ENCODE results near the gene HAPLN1. TPM values are rescaled to one million over a fixed set of nuclear protein-coding genes. Genes with fewer than 3 reads are reported as not detected.

The HAPLN1 gene
- total and polyA plus RNA-seq, 2 of the 8 experiments (the other 6 are each of a cell fraction or from before 2014, with no cell fraction given): 0.56 to 2.1 TPM

DNA sequence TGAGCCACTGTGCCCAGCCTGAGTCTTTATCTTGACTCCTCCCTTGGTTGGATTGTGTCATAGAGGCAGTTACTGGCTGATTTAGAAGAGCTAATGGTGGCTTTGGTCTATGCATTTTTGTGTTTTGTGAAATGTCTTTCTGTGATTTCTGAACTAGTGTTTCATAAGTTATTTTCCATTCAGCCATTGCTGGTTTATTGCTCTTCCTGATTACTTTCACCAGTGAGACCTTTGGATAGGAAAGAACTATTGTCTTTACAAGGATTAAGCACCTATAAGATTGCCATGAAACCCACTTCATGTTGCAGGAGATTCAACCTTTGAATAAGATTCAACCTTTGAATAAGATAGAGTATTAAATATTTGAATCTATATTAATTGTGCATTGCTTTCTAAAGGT, 8.7 kb upstream of the HAPLN1 start:
- FAIRE-seq: no peak
- Histone ChIP-seq H3K18ac (ENCODE audit: extremely low read depth, low read length) (no peak overlapping the region), H3K4me3 (ENCODE audit: extremely low read depth in 1 of 4, insufficient read depth in 2 of 4, low read depth in 3 of 4, low read length in 4 of 4) (no peak overlapping the region), H2BK20ac (ENCODE audit: low read length) (no peak overlapping the region), H3K23me2 (ENCODE audit: low read depth, low read length) (no peaks in the 10 kb centered on the region; the same call in 1 of the 2 replicates), H3K23ac (ENCODE audit: insufficient read length) (no peak overlapping the region), H3K79me2 (ENCODE audit: control insufficient read depth in 1 of 2, insufficient read depth in 2 of 2, low read length in 2 of 2) (no peaks in the 10 kb centered on the region), H3K27ac (ENCODE audit: low read depth, low read length) (no peak overlapping the region), H3K4ac (replicated peaks; ENCODE audit: insufficient read length, low read depth, low read length) (no peak overlapping the region), H2AK5ac (ENCODE audit: low read depth, low read length) (no peak overlapping the region), H3K9me3 (ENCODE audit: insufficient read depth in 2 of 2, low read depth in 1 of 2, low read length in 1 of 2) (no peaks in the 10 kb centered on the region; a peak in 1 of 4 replicates), H3K4me1 (replicated peaks in 1 of 4; ENCODE audit: control insufficient read depth in 3 of 4, insufficient read depth in 4 of 4, low read length in 3 of 4) (peaks cover 0 to 4% (median 1%) of the 10 kb centered on the region in 4 experiments; a peak in 1 of 7 replicates), H2BK5ac (ENCODE audit: low read depth, low read length) (no peak overlapping the region), H3K9ac (replicated peaks in 1 of 4; ENCODE audit: extremely low read depth in 1 of 4, low read depth in 3 of 4, low read length in 3 of 4) (no peak overlapping the region), H2AFZ (ENCODE audit: low read length) (no peak overlapping the region; the same call in 1 of the 2 replicates), H3K79me1 (ENCODE audit: low read depth, low read length) (no peaks in the 10 kb centered on the region), H4K20me1 (replicated peaks in 1 of 2; ENCODE audit: control insufficient read depth in 1 of 2, insufficient read depth in 2 of 2, low read length in 2 of 2) (no peaks in the 10 kb centered on the region), H3K14ac (ENCODE audit: insufficient read length) (no peak overlapping the region), H3K36me3 (ENCODE audit: control insufficient read depth in 2 of 4, insufficient read depth in 4 of 4, low read length in 3 of 4) (no peaks in the 10 kb centered on the region), H4K5ac (ENCODE audit: insufficient read length, low read depth, low read length) (no peak overlapping the region), H2BK15ac (ENCODE audit: low read length) (no peak overlapping the region), H4K91ac (replicated peaks; ENCODE audit: insufficient read length, low read length) (no peak overlapping the region), H3K27me3 (replicated peaks in 1 of 4; ENCODE audit: control insufficient read depth in 3 of 4, extremely low read depth in 1 of 4, insufficient read depth in 3 of 4, low read length in 3 of 4) (no peaks in the 10 kb centered on the region), H3K4me2 (ENCODE audit: insufficient read depth in 1 of 2, low read depth in 2 of 2, low read length in 2 of 2) (no peak overlapping the region), H4K8ac (ENCODE audit: extremely low read depth, insufficient read depth, low read length) (no peak overlapping the region), H3K56ac (replicated peaks; ENCODE audit: insufficient read length, low read depth, low read length) (no peak overlapping the region), H2BK120ac (replicated peaks; ENCODE audit: low read depth, low read length) (no peak overlapping the region), H2BK12ac (ENCODE audit: low read depth, low read length) (no peak overlapping the region)
- TF ChIP-seq HDAC2 (IDR thresholded peaks at IDR 0.05; ENCODE audit: borderline replicate concordance in 1 of 2, low read depth in 2 of 2, low read length in 2 of 2) (no peak), NANOG (IDR thresholded peaks at IDR 0.05; ENCODE audit: insufficient read depth, low read depth, low read length, poor library complexity, severe bottlenecking) (no peak)
- DNase-seq (ENCODE audit: low read depth in 1 of 2, low spot score in 2 of 2): no peak
- CTCF ChIA-PET (ENCODE audit: partially characterized antibody): no interaction called here
- POLR2A ChIA-PET (ENCODE audit: partially characterized antibody): no interaction called here
